CD4-positive, alpha-beta T cell treated with Interleukin-17A for 1 hour (primary cell): Measurements from ENCODE around the gene CACNA1B.
"Not testable (repeated sequence)": the region's sequence is repeated elsewhere in the genome, so short reads cannot be mapped to it uniquely, and the experiment has no call there.

Source experiments
- DNase-seq: peaks from one replicate; pipeline ENCODE4 v3.0.0-alpha.2; 2020

The CACNA1B gene

GRCh38 chr9:138078846-138079245 is 201.3 kb downstream of the CACNA1B start:
- DNase-seq = no peak

- DNase-seq = no peak
These were observed 203.4 kb downstream of the CACNA1B start for GRCh38 chr9:138080979-138081378.

- no peak for DNase-seq
These were observed 205.5 kb downstream of the CACNA1B start for GRCh38 chr9:138082918-138083636.

- DNase-seq = no peak
These were observed 206.3 kb downstream of the CACNA1B start for GRCh38 chr9:138083873-138084272.

GRCh38 chr9:138085568-138085967 is 208.0 kb downstream of the CACNA1B start:
- DNase-seq = no peak

- not testable (repeated sequence) for DNase-seq
These were observed 214.5 kb downstream of the CACNA1B start for GRCh38 chr9:138092057-138092456.

- no peak for DNase-seq
These were observed 216.4 kb downstream of the CACNA1B start for GRCh38 chr9:138094028-138094427.

GRCh38 chr9:138095813-138096518 is 218.4 kb downstream of the CACNA1B start:
- DNase-seq = no peak

GRCh38 chr9:138096519-138096845 is 218.9 kb downstream of the CACNA1B start:
- no peak for DNase-seq

- no peak for DNase-seq
These were observed 220.0 kb downstream of the CACNA1B start for GRCh38 chr9:138097501-138097991.

- no peak for DNase-seq
These were observed 220.7 kb downstream of the CACNA1B start for GRCh38 chr9:138098116-138098907.

- DNase-seq = no peak
These were observed 221.6 kb downstream of the CACNA1B start for GRCh38 chr9:138098908-138099791.

GRCh38 chr9:138099803-138100598 is 222.4 kb downstream of the CACNA1B start:
- DNase-seq = no peak

GRCh38 chr9:138100711-138101350 is 223.2 kb downstream of the CACNA1B start:
- no peak for DNase-seq

GRCh38 chr9:138101444-138102234 is 224.1 kb downstream of the CACNA1B start:
- DNase-seq = no peak

- DNase-seq = no peak
These were observed 224.9 kb downstream of the CACNA1B start for GRCh38 chr9:138102246-138103051.

GRCh38 chr9:138103111-138103848 is 225.7 kb downstream of the CACNA1B start:
- DNase-seq = no peak

- DNase-seq = no peak
These were observed 226.2 kb downstream of the CACNA1B start for GRCh38 chr9:138103849-138104206.
